Measurements from ENCODE around the gene PF4V1.

GRCh38 chr4:73902038-73902637, 49.0 kb downstream of the PF4V1 start:
- no peak for TF ChIP-seq CTCF (IDR thresholded peaks at IDR 0.05)
- no peak for TF ChIP-seq POLR2A (IDR thresholded peaks at IDR 0.05)
- TF ChIP-seq EP300 (IDR thresholded peaks at IDR 0.05) = no peak
